ENCODE data around the gene CMC2.

The CMC2 gene

DNA sequence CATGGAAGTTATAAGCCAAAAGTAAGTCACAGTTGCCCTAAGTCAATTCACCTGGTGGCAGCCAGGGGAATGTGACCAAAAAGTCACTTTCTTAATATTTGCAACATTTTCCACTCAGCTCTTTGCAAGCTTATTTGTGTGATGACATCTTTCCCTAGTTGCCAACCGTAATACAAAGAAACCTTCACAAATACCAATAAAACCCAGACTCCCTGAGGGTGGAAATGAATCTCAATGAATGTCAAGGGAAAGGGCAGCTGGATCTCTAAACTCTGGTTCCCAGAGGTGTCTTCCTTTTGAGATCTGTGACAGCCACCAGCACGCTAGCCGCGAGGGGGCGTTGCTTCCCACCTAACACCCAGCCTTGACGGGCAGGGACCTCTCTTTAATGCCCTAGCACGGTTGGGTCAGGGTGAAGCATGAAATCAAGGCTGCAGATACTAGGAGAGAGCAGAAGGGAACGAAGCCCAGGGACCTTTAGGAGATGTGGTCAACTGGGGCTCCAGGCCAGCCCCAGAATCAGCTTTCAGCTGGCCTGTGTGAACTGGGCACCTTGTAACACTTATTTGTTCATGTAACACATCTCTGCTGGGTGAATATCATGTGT is 82.2 kb downstream of the CMC2 start:
- DNase-seq = peak; percentile 59

DNA sequence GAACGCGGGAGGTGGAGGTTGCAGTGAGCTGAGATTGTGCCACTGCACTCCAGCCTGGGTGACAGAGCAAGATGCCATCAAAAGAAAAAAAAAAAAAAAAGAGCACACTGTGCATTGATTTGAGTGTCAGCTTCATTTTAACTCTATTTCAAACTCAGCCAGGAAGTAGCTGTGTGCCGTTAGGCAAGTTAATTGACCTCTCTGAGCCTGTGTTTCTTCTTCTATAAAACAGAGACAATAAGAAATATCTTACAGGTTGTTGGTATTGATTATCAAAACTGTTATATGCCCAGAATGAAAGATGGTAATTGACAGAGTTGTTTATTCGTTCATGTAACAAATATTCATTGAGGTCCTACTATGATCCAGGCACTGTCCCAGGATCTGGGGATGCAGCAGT is 83.3 kb downstream of the CMC2 start:
- DNase-seq = no peak

All from fibroblast of skin of abdomen (primary cell).